AG09319 (cell line): ENCODE results near the gene FAM9C.

ENCODE experiments used
- DNase-seq: peaks from one replicate; pipeline ENCODE4 v3.0.0-alpha.2; 2010; ENCODE audit warnings: low read depth; ENCODE audit errors: extremely low read depth
- CTCF ChIP-seq: IDR thresholded peaks from 2 replicates; pipeline ENCODE4 v1.5.1; 2011; ENCODE audit warnings: low read depth, mild to moderate bottlenecking, inconsistent platforms, low read length, moderate library complexity

FAM9C gene

GRCh38 chrX:13081395-13082205, 37.2 kb upstream of the FAM9C start:
- no peak for DNase-seq
- TF ChIP-seq CTCF: no peak

GRCh38 chrX:13080128-13080795, 35.8 kb upstream of the FAM9C start:
- no peak for DNase-seq
- no peak for TF ChIP-seq CTCF

- no peak for TF ChIP-seq CTCF
- no peak for DNase-seq
Measured at GRCh38 chrX:13078739-13079444, 34.5 kb upstream of the FAM9C start.

GRCh38 chrX:13077168-13077567, 32.7 kb upstream of the FAM9C start:
- no peak for DNase-seq
- TF ChIP-seq CTCF: no peak

- DNase-seq: no peak
- TF ChIP-seq CTCF: no peak
Measured at GRCh38 chrX:13076176-13076961, 31.9 kb upstream of the FAM9C start.

GRCh38 chrX:13074297-13075262, 30.2 kb upstream of the FAM9C start:
- DNase-seq: no peak
- no peak for TF ChIP-seq CTCF
